ENCODE measurements around the gene ARAP1.

The ARAP1 gene

DNA sequence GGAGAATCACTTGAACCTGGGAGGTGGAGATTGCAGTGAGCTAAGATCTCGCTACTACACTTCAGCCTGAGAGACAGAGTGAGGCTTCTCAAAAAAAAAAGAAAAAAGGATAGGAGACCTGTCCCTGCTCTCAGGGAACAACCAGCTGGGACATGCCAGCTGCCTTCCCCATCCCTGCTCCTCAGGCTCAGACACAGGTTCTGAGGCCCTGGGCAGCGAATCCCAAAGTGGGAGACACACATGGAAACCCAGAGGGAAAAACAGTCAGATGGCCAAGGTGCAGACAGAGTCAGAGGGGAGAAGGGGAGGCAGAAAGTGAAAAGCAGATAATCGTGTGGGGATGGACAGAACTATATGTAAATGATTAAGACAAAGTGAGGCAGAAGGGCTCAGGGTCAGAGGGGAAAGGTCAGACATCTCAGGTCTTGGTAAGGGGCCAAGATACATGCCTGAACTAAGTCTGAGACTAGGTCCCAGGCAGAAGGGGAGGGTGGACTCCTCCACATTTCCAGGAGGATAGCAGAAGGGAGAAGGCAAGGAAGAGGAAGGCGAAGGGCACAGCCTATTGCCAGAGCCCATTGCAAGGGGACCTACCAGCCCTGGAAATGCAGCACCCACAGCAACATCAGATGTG lies 27.4 kb upstream of the ARAP1 start:
- DNase-seq = no peak

DNA sequence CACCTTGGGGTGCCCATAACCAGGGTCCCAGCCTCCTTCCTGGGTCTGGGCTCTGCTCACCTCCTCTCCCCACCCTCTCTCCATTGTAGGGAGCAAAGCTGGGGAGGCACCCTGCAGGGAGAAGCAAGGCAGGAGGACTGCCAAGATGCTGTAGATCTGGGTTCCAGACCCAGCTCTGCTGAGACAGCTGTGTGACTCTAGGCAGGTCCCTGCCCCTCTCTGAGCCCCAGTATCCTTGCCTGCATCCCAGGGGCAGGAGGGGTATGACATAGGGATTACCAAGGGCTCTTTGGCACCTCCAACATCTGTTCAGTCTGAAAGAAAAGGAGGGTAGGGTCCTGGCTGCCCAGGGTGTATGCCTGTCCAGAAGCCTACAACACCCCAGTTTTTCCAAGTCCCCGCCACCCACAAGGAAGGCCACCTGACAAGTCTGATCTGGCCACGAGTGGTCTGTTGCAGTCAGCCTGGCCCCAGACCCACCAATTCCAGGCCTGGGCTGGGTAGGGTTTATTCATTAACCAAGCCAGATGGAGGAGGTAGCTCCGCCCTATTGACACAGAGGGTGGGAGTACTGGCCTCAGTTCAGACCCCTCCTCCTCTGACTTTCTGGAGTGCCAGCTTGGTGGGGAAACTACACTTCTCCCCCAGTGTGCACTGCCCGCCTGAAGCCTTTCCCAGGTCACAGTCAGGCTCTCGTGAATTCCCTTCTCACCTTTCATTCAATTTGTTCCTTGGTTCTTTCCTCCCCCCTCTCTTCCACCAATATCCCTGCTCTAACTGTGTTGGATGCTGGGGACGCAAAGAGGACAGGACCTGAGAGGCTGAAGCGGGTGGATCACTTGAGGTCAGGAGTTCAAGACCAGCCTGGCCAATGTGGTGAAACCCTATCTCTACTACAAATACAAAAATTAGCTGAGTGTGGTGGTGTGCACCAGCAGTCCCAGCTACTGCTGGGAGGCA lies 26.6 kb upstream of the ARAP1 start:
- no peak for DNase-seq

DNA sequence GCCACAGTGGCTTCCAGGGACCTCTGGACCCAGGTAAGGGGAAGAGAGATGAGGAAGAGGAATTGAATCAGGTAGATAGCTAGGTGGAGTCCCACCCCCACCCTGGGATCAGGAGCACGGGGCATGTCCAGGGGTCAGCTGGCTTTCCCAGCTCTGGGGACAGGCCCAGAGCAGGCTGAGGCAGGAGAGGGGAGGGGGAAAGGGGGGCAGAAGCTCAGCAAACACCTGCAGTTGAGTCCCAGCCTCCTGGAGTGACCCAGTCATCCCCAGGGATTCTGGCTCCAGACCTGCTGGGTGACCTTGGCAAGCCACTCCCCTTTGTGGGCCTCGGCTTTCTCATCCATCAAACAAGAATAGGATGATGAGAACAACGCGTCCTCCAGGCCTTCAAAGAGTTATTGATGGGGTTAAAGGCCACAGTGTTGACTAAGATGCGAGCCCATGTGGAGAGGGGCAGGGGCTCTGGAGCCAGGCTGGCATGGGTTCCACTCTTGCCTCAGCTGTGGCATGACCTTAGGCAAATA lies 25.6 kb upstream of the ARAP1 start:
- no peak for DNase-seq

DNA sequence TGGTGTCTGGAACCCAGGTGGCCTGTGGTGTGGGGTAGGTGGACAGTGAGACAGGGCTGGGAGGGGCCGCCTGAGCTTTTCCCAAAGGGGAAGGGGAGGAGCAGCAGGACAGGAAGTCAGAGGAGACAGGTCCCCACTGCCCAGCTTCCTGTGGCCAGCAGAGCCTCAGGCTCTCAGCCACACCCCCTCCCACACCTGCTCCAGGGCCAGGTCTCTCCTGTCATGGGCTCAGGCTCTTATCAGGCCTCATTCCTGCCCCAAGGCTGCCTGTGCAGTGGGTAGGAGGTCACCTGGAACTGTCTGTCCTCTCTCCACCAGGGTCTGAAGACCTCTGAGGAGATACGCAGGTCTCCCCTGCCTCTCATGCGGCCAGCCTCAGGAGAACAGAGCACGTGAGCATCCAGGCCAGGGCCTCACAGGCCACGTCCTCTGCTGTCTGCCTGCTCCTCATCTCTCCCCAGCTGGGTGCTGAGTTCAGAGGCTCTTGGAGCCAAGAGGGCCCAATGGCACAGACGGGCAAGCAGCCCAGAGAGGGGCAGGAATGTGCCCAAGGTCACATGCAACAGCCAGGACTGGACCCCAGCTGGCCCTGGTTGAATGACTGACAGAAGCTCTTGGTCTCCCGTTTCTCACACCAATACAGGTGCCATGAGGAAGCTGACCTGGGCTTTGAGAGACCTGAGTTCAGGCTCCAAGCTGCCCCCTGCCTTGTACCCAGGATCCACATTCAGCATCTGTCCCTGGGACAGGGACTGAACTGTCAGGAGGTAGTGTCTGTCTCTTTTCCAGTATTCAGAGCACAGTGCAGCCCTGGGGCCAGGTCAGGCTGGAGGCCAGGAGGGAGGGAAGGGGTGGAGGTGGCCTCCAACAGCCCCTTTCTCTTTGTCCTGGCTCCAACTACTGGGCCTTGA lies 24.9 kb upstream of the ARAP1 start:
- DNase-seq = no peak

DNA sequence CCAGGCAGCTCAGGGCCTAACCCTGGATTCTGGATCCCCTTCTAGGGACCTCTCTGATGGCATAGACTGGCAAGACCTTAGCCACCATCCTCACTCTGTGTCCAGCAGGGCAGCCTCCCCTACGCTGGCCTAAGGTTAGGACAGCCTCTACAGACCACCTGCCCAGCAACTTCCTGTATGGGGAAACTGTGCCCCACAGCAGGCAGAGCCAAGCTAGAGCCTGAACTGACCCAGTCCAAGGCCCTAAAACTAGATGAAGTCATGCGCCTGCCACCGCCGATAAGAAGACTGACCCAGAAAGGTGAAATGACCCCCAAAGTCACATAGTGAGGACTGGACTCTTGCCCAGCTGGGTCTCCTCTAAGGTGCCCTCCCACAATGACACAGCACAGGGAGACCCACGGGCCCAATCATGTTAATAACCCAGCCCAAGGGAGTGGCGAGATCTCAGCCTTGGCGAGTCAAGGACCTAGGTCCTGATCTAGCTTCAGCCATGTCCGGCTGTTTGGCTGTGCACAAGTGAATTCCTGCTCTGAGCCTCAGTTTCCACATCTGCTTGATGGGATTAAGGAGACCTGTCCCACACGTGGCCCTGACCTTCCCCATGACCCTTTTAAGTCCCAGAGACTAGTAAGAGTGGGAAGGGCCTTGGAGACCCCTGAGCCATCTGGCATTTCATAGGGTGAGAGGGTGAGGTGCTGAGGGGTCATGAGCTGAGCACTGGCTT lies 24.1 kb upstream of the ARAP1 start:
- DNase-seq = no peak

DNA sequence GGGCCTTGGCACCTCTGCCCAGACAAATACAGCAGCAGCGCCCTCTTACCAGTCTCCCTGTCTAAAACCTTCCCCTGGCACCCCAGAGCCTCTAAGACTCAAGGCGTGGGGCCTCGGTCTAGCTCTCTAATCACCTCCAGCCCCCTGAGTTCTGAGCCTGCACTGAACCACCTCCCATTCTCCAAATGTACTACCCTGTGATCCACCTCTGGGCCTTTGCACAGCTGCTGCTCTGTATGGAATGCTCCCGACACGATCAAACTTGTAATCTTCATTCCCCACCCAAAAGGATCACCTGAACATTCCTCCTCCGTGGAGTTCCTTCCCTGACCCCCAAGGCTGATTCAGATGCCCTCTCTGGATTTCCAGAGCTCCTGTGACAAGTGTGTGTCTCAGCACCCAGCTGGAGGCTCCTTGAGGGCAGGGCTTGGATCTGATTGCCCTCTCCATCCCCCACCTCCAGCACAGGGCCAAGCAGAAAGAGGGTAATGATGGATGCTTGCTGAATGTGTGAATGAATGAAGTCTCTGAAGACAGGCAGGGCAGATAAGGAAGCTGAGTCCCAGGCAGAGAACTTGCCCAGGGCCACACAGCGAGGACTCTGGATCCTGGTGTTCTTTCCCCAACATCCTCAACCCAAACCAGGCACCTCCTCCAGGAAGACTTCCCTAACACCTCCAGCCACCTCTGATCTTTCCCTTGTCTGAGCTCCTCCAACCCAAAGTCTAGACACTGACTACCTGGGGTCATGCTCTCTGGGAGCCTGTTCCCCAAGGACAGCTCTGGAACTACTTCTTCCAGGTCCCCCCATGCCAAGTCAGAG lies 23.3 kb upstream of the ARAP1 start:
- no peak for DNase-seq

DNA sequence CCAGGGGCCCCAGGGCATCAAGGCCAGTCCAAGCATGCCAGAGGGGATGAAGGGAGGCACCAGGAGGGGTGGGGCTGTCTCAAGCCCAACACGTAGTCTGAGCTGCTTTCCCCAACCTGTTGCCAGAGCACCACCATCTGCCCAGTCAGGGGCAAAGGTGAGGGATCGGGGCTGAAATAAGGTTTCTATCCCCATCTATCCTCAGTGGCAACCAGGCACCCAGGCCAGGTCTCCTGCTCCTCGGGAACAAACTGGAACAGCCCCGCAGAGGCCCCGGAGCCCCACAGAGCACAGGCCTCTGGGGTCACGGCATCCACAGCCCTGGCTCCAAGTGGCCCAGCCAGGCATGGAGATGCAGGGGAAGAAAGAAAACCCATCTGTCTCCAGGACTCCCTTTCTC lies 22.3 kb upstream of the ARAP1 start:
- DNase-seq = no peak

DNA sequence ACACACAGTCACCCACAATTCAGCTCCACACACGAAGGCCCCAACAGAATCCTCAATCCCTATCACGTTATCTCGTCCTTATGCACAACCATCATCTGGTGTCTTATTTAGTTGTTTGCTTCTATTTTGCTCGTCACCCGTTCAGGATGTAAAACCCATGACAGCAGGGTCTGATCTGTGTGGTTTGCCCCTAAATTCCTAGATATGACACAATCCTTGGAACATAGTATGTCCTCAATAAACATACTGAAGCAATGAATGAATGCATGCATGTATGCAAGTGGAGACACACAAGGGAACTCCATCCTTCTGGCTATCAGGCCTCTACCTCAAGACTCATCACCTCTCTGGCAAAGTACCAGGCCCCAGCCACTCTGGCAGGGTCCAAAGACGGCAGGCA lies 21.5 kb upstream of the ARAP1 start:
- no peak for DNase-seq

DNA sequence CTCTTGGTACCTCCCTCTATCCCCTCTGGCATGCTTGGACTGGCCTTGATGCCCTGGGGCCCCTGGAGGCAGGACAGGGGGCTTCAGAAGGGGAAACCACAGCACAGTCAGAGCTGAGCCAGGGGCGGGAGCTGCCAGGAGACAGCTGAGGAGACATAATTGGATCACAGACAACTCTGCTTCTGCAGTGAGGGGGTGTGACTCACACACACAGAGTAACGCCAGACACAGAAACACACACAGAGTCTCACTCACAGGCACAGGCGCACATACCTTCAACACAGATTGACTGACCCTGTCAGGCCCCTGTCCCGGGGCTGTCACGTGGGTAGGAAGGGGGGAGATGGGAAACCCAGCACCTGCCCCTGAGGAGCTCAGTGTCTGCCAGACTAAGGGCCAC lies 21.1 kb upstream of the ARAP1 start:
- no peak for DNase-seq

DNA sequence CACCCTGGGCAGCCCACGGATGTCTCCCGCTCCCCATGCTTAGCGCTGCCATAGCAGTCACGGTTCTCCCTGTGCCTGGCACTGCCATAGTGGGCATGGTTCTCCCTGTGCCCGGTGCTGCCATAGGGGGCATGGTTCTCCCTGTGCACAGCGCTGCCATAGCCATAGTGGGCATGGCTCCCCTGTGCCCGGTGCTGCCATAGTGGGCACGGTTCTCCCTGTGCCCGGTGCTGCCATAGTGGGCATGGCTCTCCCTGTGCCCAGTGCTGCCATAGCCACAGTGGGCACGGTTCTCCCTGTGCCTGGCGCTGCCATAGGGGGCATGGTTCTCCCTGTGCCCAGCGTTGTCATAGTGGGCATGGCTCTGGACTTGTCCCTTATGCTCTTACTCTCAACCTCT lies 19.9 kb upstream of the ARAP1 start:
- no peak for DNase-seq

DNA sequence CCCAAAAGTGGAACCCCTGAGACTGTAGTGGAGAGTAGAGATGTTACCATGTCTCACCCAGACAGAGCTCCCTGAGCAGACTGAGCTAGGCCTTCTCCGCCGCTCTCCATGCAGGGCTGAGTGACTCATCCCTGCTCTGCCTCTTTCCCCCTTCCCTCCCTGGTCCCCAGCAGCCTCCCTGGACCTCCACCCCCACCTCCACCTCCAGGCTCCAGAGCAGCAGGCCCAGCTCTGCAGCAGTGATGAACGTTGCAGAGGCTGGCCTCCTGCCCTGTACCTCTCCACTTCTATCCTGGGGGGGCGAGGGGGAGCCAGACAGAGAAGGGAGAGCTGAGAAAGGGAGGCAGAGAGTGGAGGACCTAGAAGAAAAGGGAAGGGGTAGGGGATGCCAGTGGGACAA lies 19.3 kb upstream of the ARAP1 start:
- DNase-seq = no peak

DNA sequence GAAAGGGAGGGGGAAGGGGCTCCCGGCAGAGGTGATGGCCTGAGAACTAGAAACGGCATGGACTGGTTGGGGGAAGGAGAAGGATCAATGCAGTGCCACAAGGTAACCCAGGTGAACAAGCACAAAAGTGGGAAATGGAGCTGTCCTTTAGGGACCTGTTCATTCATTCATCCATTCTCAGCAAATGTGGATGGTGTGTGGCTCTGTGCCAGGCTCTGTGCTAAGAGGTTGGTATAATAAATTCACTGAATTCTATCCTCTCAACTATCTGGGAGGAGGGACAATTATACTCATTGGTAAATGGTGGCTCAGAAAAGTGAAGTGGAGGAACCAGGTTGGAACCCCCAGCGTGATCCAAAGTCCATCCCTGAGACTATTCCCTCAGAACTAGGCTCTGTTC lies 18.6 kb upstream of the ARAP1 start:
- DNase-seq = no peak

DNA sequence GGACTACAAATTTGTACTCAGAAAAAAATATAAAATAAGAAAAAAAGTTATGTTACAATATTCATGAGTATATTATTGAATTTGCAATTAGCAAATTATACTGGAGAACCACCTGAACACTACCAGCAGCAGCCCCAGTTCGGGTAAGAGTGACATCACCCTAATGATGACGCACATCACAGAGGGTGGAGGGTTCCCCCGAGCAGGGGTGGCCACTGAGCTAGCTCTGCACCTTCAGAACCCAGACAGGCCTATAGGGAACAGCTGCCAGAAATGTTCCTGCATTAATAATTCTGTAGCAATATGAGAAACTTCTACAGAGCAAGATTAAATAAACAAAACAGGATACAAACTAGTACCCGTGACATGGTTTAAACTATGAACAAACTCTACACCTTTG lies 17.5 kb upstream of the ARAP1 start:
- no peak for DNase-seq

DNA sequence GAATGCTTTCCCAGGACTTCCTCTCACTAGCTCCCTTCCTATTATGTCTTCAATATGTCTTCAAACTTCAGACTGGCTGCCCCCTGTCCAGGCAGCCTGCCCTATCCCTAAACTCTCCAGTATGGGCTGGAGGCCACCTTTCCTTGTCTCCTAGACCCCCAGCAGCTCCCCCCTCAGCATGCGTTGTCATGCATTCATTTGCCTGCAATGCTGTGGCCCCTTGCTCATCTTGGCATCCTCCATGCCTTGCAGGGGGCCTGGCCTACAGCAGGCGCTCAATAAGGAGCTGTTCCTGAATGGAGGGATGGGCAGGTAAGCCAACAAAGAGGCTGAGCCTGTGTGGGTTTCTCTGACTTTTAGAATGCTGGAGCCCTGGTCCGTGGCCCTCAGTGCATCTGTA lies 16.4 kb upstream of the ARAP1 start:
- DNase-seq = no peak

DNA sequence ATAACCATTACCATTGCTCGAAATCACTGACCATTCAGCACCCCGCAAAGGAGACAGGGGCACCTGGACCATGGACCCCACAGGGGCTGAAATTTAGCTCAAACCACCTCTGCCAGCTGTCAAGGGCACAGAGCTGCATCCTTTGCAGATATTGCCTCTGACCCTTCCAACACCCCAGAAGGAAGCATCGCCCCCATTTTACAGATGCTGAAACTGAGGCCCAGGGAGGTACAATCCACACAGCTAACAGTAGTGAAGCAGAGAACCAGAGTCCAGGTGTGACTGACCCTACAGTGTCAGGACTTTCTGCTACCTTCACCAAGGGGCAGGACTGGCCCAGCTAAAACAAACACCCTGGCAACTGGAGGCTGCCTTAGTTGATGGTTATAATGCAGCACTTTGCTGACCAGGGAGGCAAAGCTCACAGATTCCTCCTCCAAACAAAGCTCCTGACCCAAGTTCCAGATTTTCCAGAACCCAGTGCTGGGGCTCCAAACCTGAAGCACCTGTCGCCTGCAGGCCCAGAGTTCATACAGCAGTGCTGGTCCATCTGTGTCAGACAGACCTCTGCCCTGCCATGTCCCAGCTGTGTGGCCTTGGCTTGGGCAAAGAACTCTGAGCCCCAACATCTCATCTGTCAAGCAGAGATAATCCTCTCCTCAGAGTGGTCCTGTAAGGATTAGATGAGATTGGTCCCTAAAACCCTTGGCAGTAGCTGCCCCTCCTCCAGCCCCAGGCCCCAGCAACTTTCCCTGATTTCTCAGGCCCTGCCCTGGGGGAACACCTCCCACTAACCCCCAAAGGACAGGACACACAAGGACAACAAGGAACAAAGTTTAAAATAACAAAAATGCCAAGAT lies 15.2 kb upstream of the ARAP1 start:
- no peak for DNase-seq

DNA sequence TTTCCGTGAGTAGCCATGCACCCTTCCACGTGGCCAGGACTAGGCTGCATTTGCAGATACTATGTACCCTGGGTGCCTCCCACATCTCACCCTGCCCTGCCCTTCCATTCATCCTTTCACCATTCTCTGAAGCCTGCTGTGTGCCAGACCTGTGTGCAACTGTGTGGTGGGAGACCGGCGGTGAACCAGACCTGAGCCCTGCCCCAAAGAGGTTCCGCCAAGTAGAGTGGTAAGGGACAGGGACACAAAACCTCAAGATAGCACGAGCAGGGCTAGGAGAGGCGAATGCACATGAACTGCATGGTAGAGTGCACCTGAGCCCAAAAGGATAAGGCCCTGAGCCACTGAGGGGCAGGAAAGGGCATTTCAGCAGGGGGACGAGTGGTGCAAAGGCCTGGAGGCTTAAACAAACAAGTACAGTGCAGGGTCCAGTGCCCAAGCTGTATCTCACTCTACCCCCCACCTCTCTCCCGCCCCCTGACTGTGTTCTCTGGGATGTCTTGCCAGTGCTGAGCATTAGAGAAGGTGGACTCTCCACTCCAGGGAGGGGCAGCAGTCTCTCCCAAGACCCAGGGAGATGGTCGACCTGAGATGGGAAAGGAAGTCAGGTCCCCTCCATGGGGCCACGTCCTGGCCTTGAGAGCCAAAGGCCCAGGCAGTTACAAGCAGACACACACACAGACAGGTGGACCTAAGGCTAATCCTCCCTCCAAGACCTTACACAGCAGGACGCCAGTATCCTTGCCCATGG lies 14.1 kb upstream of the ARAP1 start:
- no peak for DNase-seq

DNA sequence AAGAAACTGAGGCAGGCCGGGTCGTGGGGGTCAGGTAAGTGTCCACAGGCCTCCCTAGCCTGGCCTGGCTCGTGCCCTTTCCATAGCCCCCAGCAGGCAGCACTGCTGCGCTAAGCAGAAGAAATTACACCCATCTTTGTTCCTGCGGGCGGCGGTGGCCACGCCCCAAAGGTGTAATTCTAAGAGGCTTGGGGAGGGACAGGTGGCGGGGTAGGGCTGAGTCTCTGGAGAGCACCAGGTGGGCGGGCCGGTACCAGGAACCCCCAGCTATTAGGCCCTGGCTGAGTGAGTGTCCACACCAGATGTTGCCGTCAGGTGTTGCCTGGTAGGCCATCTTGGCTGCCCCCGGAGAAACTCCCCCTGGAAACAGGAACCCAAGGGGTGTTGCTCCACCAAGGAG lies 12.3 kb upstream of the ARAP1 start:
- no peak for DNase-seq

DNA sequence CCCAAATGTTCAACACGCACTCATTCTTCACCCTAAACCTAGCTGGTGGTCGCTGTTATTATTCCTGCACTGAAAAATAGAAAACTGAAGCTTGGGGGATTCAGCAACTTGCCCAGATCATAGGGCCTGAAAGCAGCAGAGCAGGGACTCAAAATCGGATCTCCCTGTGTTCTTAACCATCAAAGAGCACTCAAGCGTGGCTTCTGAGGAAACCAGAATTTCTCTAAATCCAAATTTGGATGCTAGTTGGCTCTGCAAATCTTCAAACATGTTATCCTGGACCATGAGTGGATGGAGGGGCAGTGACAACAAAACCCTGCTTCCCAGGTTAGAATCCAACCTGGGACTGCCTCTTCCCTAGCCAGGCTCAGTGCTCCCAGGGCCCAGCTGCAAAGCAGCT lies 11.6 kb upstream of the ARAP1 start:
- DNase-seq = no peak

DNA sequence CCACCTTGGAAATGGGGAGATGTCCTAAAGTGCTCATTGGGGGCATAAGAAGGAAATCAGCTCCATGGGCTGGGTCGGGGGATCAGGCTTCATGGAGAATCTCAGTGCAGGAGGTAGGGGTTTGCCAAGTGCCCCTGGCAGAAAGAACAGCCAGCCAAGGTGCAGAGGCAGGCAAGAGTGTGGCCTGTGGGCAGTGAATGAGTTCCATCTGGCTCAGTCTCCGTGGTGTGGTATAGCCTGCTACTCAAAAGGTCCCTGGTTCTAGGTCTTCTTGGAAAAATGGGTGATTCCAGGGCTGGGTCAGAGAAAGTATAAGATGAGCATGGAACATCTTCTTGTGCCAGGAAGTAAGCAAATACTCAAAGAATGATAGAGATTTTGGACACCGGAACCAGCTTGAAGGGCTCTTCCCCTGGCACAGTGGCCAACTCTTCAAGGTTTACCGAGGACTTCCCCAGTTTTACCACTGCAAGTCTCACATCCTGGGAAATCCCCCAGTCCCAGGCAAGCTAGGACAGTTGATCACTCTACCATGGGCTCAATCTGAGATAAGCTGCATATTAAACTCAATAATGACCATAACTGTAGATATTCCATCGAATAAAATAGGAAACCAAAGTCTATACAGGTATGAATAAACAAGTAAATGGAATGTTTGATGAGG lies 10.6 kb upstream of the ARAP1 start:
- peak in 1 of 5 experiments; percentile 30 for DNase-seq
